K562 (cell line): ENCODE data around the gene CCDC34. TPM values are rescaled to one million over a fixed set of nuclear protein-coding genes. Genes with fewer than 3 reads are reported as not detected.

Source experiments
- ATAC-seq: fragments of 200-7000 bp; cut with Tn5 transposase; 3 replicates; pipeline ENCODE4 v1.9.1; 2020; ENCODE audit warnings: moderate library complexity
- BruUV-seq: library from RNA; stranded (reverse); fragments of 400-500 nt; replicated peaks from 2 replicates; lab custom pipeline; 2021; lab: Mats Ljungman, UMichigan
- CTCF ChIA-PET: fragments of 300-600 bp; formaldehyde crosslinking; extraction: SDS; loops from one replicate; lab custom pipeline; 2021; ENCODE audit warnings: low intra/inter-chr PET ratio; lab: Yijun Ruan, JAX
- POLR2A ChIA-PET: fragments of 300-600, 350-650 bp; sonication (Branson Sonifier 250); formaldehyde crosslinking; extraction: SDS; loops from one replicate; lab custom pipeline; 2021; ENCODE audit warnings: antibody characterized with exemption, inconsistent platforms; lab: Yijun Ruan, JAX
- DNase-seq, 4 experiments: peaks; one replicate each; pipeline versions ENCODE4 v3.0.0 to v3.0.0-alpha.2; 2011 to 2018; ENCODE audit warnings: low spot score in 3 of 4, mixed read lengths in 3 of 4; ENCODE audit errors: extremely low read depth in 1 of 4
- FAIRE-seq: peaks from 2 replicates; lab custom pipeline; 2011; peaks lifted over from hg19 to GRCh38; lab: Jason Lieb, UNC
- H2AFZ ChIP-seq: 2 replicates; pipeline ENCODE4 v1.6.0; 2011; ENCODE audit warnings: low read depth, low read length, control low read depth, inconsistent platforms
- H3K27ac ChIP-seq: fragments of 200-600 bp; 3 replicates; pipeline ENCODE4 v1.8.0; 2011; ENCODE audit warnings: low read depth, mild to moderate bottlenecking, control low read depth, inconsistent platforms, low read length, moderate library complexity, mixed read lengths; ENCODE audit errors: extremely low read depth
- H3K27me3 ChIP-seq, 2 experiments: fragments of 300-600 bp in 1 of 2; 2 replicates in 1 of 2; 3 replicates in 1 of 2; pipeline versions ENCODE4 v1.6.0 to v1.8.0; 2011; ENCODE audit warnings: inconsistent platforms in 2 of 2, low read length in 2 of 2, mild to moderate bottlenecking in 1 of 2, mixed read lengths in 1 of 2, moderate library complexity in 1 of 2; ENCODE audit not compliant: control insufficient read depth in 2 of 2, insufficient read depth in 2 of 2
- H3K36me3 ChIP-seq: fragments of 300-600 bp; 3 replicates; pipeline ENCODE4 v1.8.0; 2011; ENCODE audit warnings: mild to moderate bottlenecking, low read length, inconsistent platforms; ENCODE audit not compliant: control insufficient read depth, insufficient read depth
- H3K4me1 ChIP-seq, 2 experiments: fragments of 200-600 bp in 1 of 2; replicated peaks in 1 of 2; 2 replicates in 1 of 2; 3 replicates in 1 of 2; pipeline versions ENCODE4 v1.5.1 to v1.8.0; 2011; ENCODE audit warnings: inconsistent platforms in 2 of 2, low read length in 2 of 2, mild to moderate bottlenecking in 1 of 2, mixed read lengths in 1 of 2, moderate library complexity in 1 of 2; ENCODE audit not compliant: control insufficient read depth in 2 of 2, insufficient read depth in 2 of 2
- H3K4me2 ChIP-seq: 2 replicates; pipeline ENCODE4 v1.6.1; 2011; ENCODE audit warnings: low read length, control low read depth, inconsistent platforms, mixed read lengths; ENCODE audit not compliant: insufficient read depth
- H3K4me3 ChIP-seq: fragments of 200-600 bp; sonication (generic), shearing (Covaris generic); 2 replicates; pipeline ENCODE4 v1.5.1; 2016; ENCODE audit warnings: control low read depth, inconsistent platforms
- H3K79me2 ChIP-seq: fragments of 200-600 bp; 3 replicates; pipeline ENCODE4 v1.8.0; 2011; ENCODE audit warnings: low read length, inconsistent platforms; ENCODE audit not compliant: control insufficient read depth, insufficient read depth
- H3K9ac ChIP-seq, 2 experiments: 2 replicates each; pipeline versions ENCODE4 v1.6.0 to v1.6.1; 2011; ENCODE audit warnings: low read depth in 2 of 2, low read length in 2 of 2, control low read depth in 1 of 2, inconsistent platforms in 1 of 2, mild to moderate bottlenecking in 1 of 2, mixed read lengths in 1 of 2; ENCODE audit not compliant: insufficient read depth in 1 of 2
- H3K9me1 ChIP-seq: one replicate; pipeline ENCODE4 v1.6.0; 2011; ENCODE audit warnings: inconsistent platforms, mild to moderate bottlenecking, low read length, moderate library complexity; ENCODE audit not compliant: control insufficient read depth, insufficient read depth
- H3K9me3 ChIP-seq: replicated peaks from 2 replicates; pipeline ENCODE4 v1.5.1; 2011; ENCODE audit warnings: low read depth, low read length, inconsistent platforms; ENCODE audit not compliant: control insufficient read depth, insufficient read depth
- H4K20me1 ChIP-seq: replicated peaks from 2 replicates; pipeline ENCODE4 v1.6.1; 2011; ENCODE audit warnings: low read length, inconsistent platforms, mixed read lengths; ENCODE audit not compliant: control insufficient read depth, insufficient read depth
- CEBPG ChIP-seq, 3 experiments: fragments of 200-800 bp in 1 of 3; sonication (Bioruptor generic) in 1 of 3; sonication (generic) in 1 of 3; formaldehyde crosslinking in 1 of 3; IDR thresholded peaks in 2 of 3; conservative IDR thresholded peaks in 1 of 3; 2 replicates each; pipeline versions ENCODE4 v1.6.1 to v1.8.0; 2016 to 2022; ENCODE audit warnings: missing compliant biosample characterization in 2 of 3, missing genetic modification characterization in 2 of 3, mild to moderate bottlenecking in 1 of 3, missing genetic modification reagents in 1 of 3
- DACH1 ChIP-seq: fragments of 450-650 bp; IDR thresholded peaks from 2 replicates; pipeline ENCODE4 v1.6.1; 2018; ENCODE audit not compliant: partially characterized antibody
- GABPB1 ChIP-seq: sonication (generic); formaldehyde crosslinking; IDR thresholded peaks from 2 replicates; pipeline ENCODE4 v1.8.0; 2022; ENCODE audit warnings: mild to moderate bottlenecking, missing genetic modification reagents
- NCOR1 ChIP-seq: fragments of 450-650 bp; IDR thresholded peaks from 2 replicates; pipeline ENCODE4 v1.6.1; 2016; ENCODE audit warnings: mild to moderate bottlenecking, moderate library complexity
- POLR2G ChIP-seq: fragments of 200-400 bp; formaldehyde crosslinking; IDR thresholded peaks from 2 replicates; pipeline ENCODE4 v1.6.1; 2017; ENCODE audit warnings: low read depth, mild to moderate bottlenecking, antibody characterized with exemption, low read length, moderate library complexity
- REST ChIP-seq, 2 experiments: fragments of 450-650 bp; formaldehyde crosslinking in 1 of 2; IDR thresholded peaks; 2 replicates each; pipeline versions ENCODE4 v1.4.0 to v1.6.1; 2014 to 2020; ENCODE audit warnings: mild to moderate bottlenecking in 2 of 2, borderline replicate concordance in 1 of 2, low read depth in 1 of 2
- SMAD4 ChIP-seq: fragments of 250-450 bp; sonication (Bioruptor Pico); conservative IDR thresholded peaks from 2 replicates; pipeline ENCODE4 v1.8.0; 2021; ENCODE audit warnings: inconsistent platforms, mild to moderate bottlenecking, moderate library complexity
- SOX6 ChIP-seq: fragments of 450-650 bp; IDR thresholded peaks from 2 replicates; pipeline ENCODE4 v1.6.1; 2014; ENCODE audit warnings: mild to moderate bottlenecking
- ZNF134 ChIP-seq: fragments of 250-450 bp; sonication (Bioruptor Pico); conservative IDR thresholded peaks from 2 replicates; pipeline ENCODE4 v1.4.0; 2020
- ZNF561 ChIP-seq: fragments of 450-650 bp; formaldehyde crosslinking; conservative IDR thresholded peaks from 2 replicates; pipeline ENCODE4 v1.4.0; 2020; ENCODE audit warnings: mild to moderate bottlenecking, moderate library complexity
- ZNF655 ChIP-seq: fragments of 250-450 bp; sonication (Bioruptor Pico); IDR thresholded peaks from 2 replicates; pipeline ENCODE4 v1.5.0; 2021
- WGBS: fragments of 100-300 bp; shearing (Covaris generic); methylation state at CpG from one replicate; pipeline ENCODE4 v1.1.6; 2016; ENCODE audit warnings: low coverage, mixed read lengths; ENCODE audit not compliant: insufficient coverage; ENCODE audit errors: missing lambda C conversion rate; 5-methylcytosine and 5-hydroxymethylcytosine counted together
- in situ Hi-C: fragments of 300-500 bp; cut with MboI; formaldehyde crosslinking; loops from 4 replicates; pipeline ENCODE4 v1.15.0; 2018; ENCODE audit warnings: inconsistent platforms, mixed read lengths
- intact Hi-C: fragments of 100-400 bp; cut with micrococcal nuclease; formaldehyde crosslinking; loops from 2 replicates; pipeline ENCODE4 v1.14.2; 2022
- polyA plus RNA-seq, 8 experiments: library from polyadenylated mRNA; depleted of rRNA in 4 of 8; stranded (reverse) in 5 of 8; unstranded in 3 of 8; fragments of >200 nt; fragmentation: Nextera tagmentation in 2 of 8; fragmentation: Illumina TruSeq in 1 of 8; extraction: Ambion mirVana in 2 of 8; extraction: Trizol in 1 of 8; gene quantifications; 2 replicates each; pipeline versions ENCODE4 v1.2.1 to v1.2.3, GENCODE V29; 2011 to 2014; ENCODE audit warnings: inconsistent platforms in 1 of 8, missing spikeins in 1 of 8
- total RNA-seq, 7 experiments: library from RNA; depleted of rRNA in 6 of 7; stranded (reverse); fragments of >200 nt in 6 of 7; fragmentation: Illumina TruSeq in 2 of 7; extraction: Trizol in 2 of 7; gene quantifications; 2 replicates each; pipeline versions ENCODE4 v1.2.1 to v1.2.3, GENCODE V29; 2011 to 2021; ENCODE audit warnings: low replicate concordance in 1 of 7

The CCDC34 gene
- total and polyA plus RNA-seq, 9 of the 15 experiments (the other 6 are each of a cell fraction or from before 2014, with no cell fraction given), result 6.2 to 42.0 (median 15.7) TPM

- H3K9ac ChIP-seq, result no peak overlapping the region
- no peaks in the 10 kb centered on the region for H3K27me3 ChIP-seq
- BruUV-seq, result no TSS peak
- 58% methylated on average over 3 of the region's 3 CpGs for WGBS
- H4K20me1 ChIP-seq, result no peaks in the 10 kb centered on the region
- peaks cover 6% of the 10 kb centered on the region; the same call in 1 of the 3 replicates for H3K36me3 ChIP-seq
- H3K4me3 ChIP-seq, result no peak overlapping the region
- no peak for ATAC-seq
- in situ Hi-C loops (no loop called here), intact Hi-C loops (no loop called here)
- CTCF ChIA-PET, result no interaction called here
- H3K27ac ChIP-seq, result no peak overlapping the region
- H3K9me1 ChIP-seq, result no peaks in the 10 kb centered on the region
- no peaks in the 10 kb centered on the region for H3K4me1 ChIP-seq
- POLR2A ChIA-PET, result no interaction called here
- DNase-seq, result no peak
- H2AFZ ChIP-seq, result no peak overlapping the region
- no peak for FAIRE-seq
- H3K4me2 ChIP-seq, result no peak overlapping the region
- TF ChIP-seq POLR2G, result no peak
- TF ChIP-seq SMAD4 (CRISPR knock-in tag), result no peak
- TF ChIP-seq ZNF134, result no peak
- TF ChIP-seq DACH1, result no peak
- TF ChIP-seq SOX6, result no peak
- TF ChIP-seq ZNF655 (CRISPR knock-in tag), result no peak
- no peak for TF ChIP-seq CEBPG (CRISPR knock-in tag; IDR thresholded peaks at IDR 0.05)
- no peak for TF ChIP-seq CEBPG (tag; conservative IDR thresholded peaks at IDR 0.05 in 1 of 2, IDR thresholded peaks at IDR 0.05 in 1 of 2)
- TF ChIP-seq NCOR1, result no peak
- TF ChIP-seq REST (IDR thresholded peaks at IDR 0.05; ENCODE audit: borderline replicate concordance), result no peak
- TF ChIP-seq REST (CRISPR knock-in tag; IDR thresholded peaks at IDR 0.05; ENCODE audit: low read depth), result no peak
- no peak for TF ChIP-seq ZNF561 (CRISPR knock-in tag)
- no peak for TF ChIP-seq GABPB1
- H3K79me2 ChIP-seq, result no peaks in the 10 kb centered on the region
- no peaks in the 10 kb centered on the region for H3K9me3 ChIP-seq
Measured at GRCh38 chr11:27339941-27340340, 23.1 kb downstream of the CCDC34 start.
